ENCODE results near the gene RBM18. TPM values are rescaled to one million over a fixed set of nuclear protein-coding genes. Genes with fewer than 3 reads are reported as not detected.

The RBM18 gene
- 10 to 100 TPM; 21.5 to 21.9 TPM for total RNA-seq

GRCh38 chr9:122264360-122265148 is at the start of gene RBM18, which contains the start of gene MRRF:
Gene RBM18, minus strand, starts transcription at chr9:122264840. Its CDS starts 3,348 bp downstream, at chr9:122261492.
Gene MRRF, plus strand, starts transcription at chr9:122264882. Its CDS starts 6,010 bp downstream, at chr9:122270892.

GRCh38 chr9:122228568-122229484 is 35.8 kb downstream of the RBM18 start, which contains the start of gene LHX6:
Gene LHX6, minus strand, starts transcription at chr9:122228957. Its CDS starts 217 bp downstream, at chr9:122228740.

Other genes with a start within 250 kb of the RBM18 start
- gene TTLL11, start 171.5 kb downstream of the RBM18 start, total RNA-seq = 1 to 10 TPM; 2.9 to 3.3 TPM
- gene NDUFA8, start 105.1 kb downstream of the RBM18 start, total RNA-seq = 10 to 100 TPM; 32.4 to 32.6 TPM
- gene MORN5, start 104.9 kb downstream of the RBM18 start, total RNA-seq = not detected
- not detected for gene LHX6, start 35.9 kb downstream of the RBM18 start, total RNA-seq
- gene MRRF, start within 50 bp of the RBM18 start, total RNA-seq = 10 to 100 TPM; 33.5 to 37.3 TPM
- not detected for gene PTGS1, start 106.2 kb upstream of the RBM18 start, total RNA-seq
- not detected for gene OR1J1, start 213.1 kb upstream of the RBM18 start, total RNA-seq
- gene OR1J2, start 246.0 kb upstream of the RBM18 start, total RNA-seq = not detected

All from activated naive CD4-positive, alpha-beta T cell treated with anti-CD3 and anti-CD28 coated beads, Interleukin-2, amount 10 ng/mL, durations not matched to agents 5 hours and 36 hours (primary cell).